Measurements from ENCODE around the gene PPP2R2C. TPM values are rescaled to one million over a fixed set of nuclear protein-coding genes. Genes with fewer than 3 reads are reported as not detected.

Gene PPP2R2C
- total and polyA plus RNA-seq, 7 experiments from 2014 or later: not detected

GRCh38 chr4:6298852-6299251, 173.6 kb downstream of the PPP2R2C start:
- ATAC-seq: no peak
- CTCF ChIA-PET: no interaction called here
- H3K4me3 Mint-ChIP-seq: no peak overlapping the region

GRCh38 chr4:6298035-6298434, 174.4 kb downstream of the PPP2R2C start:
- Histone ChIP-seq H3K9me3 (ENCODE audit: control insufficient read depth in 2 of 3, low read length in 3 of 3) (no peaks in the 10 kb centered on the region), H3K27me3 (ENCODE audit: control insufficient read depth in 2 of 2, insufficient read depth in 2 of 2, low read length in 2 of 2) (no peaks in the 10 kb centered on the region), H3K27ac (ENCODE audit: low read depth, low read length) (no peak overlapping the region), H3K4me1 (ENCODE audit: control insufficient read depth in 2 of 2, insufficient read depth in 2 of 2, low read length in 2 of 2) (no peaks in the 10 kb centered on the region), H3K36me3 (ENCODE audit: control insufficient read depth in 2 of 3, insufficient read depth in 3 of 3, low read length in 3 of 3) (peaks cover 0 to 15% (median 3%) of the 10 kb centered on the region in 3 experiments), H3K4me3 (ENCODE audit: low read length) (no peak overlapping the region)
- ChIA-PET POLR2A (no interaction called here), CTCF (no interaction called here)
- H3K9me3 Mint-ChIP-seq: no peaks in the 10 kb centered on the region
- no peak overlapping the region for H3K4me3 Mint-ChIP-seq
- ATAC-seq (no peak), DNase-seq (no peak)
- intact Hi-C loops (cut with micrococcal nuclease): no loop called here
- no peak overlapping the region for H3K27ac Mint-ChIP-seq
- no peaks in the 10 kb centered on the region for H3K27me3 Mint-ChIP-seq
- peaks cover 0 to 56% (median 15%) of the 10 kb centered on the region in 5 donors for H3K36me3 Mint-ChIP-seq
- no peaks in the 10 kb centered on the region for H3K4me1 Mint-ChIP-seq

More at GRCh38 chr4:6298852-6299251, 173.6 kb downstream of the PPP2R2C start:
- Mint-ChIP-seq H3K9me3 (no peaks in the 10 kb centered on the region), H3K27me3 (no peaks in the 10 kb centered on the region), H3K4me1 (no peaks in the 10 kb centered on the region), H3K27ac (no peak overlapping the region), H3K36me3 (peaks cover 0 to 51% (median 15%) of the 10 kb centered on the region in 5 donors)
- no peak for DNase-seq
- H3K36me3 ChIP-seq (ENCODE audit: control insufficient read depth in 2 of 3, insufficient read depth in 3 of 3, low read length in 3 of 3): peaks cover 0 to 15% (median 3%) of the 10 kb centered on the region in 3 experiments
- H3K4me1 ChIP-seq (ENCODE audit: control insufficient read depth in 2 of 2, insufficient read depth in 2 of 2, low read length in 2 of 2): no peaks in the 10 kb centered on the region
- no peak overlapping the region for H3K4me3 ChIP-seq (ENCODE audit: low read length)
- H3K27ac ChIP-seq (ENCODE audit: low read depth, low read length): no peak overlapping the region
- POLR2A ChIA-PET: no interaction called here
- intact Hi-C loops (cut with micrococcal nuclease): no loop called here
- H3K9me3 ChIP-seq (ENCODE audit: control insufficient read depth in 2 of 3, low read length in 3 of 3): no peaks in the 10 kb centered on the region
- no peaks in the 10 kb centered on the region for H3K27me3 ChIP-seq (ENCODE audit: control insufficient read depth in 2 of 2, insufficient read depth in 2 of 2, low read length in 2 of 2)

GRCh38 chr4:6297266-6297815, 175.1 kb downstream of the PPP2R2C start:
- intact Hi-C loops (cut with micrococcal nuclease): no loop called here
- ATAC-seq (no peak), DNase-seq (no peak)
- ChIA-PET POLR2A (no interaction called here), CTCF (no interaction called here)
- Mint-ChIP-seq H3K27ac (peak overlapping the region in 1 of 9 donors; percentile 32), H3K4me1 (no peaks in the 10 kb centered on the region), H3K27me3 (no peaks in the 10 kb centered on the region), H3K9me3 (no peaks in the 10 kb centered on the region), H3K4me3 (no peak overlapping the region), H3K36me3 (peaks cover 0 to 50% (median 13%) of the 10 kb centered on the region in 5 donors)
- Histone ChIP-seq H3K4me1 (ENCODE audit: control insufficient read depth in 2 of 2, insufficient read depth in 2 of 2, low read length in 2 of 2) (no peaks in the 10 kb centered on the region), H3K27me3 (ENCODE audit: control insufficient read depth in 2 of 2, insufficient read depth in 2 of 2, low read length in 2 of 2) (no peaks in the 10 kb centered on the region), H3K36me3 (ENCODE audit: control insufficient read depth in 2 of 3, insufficient read depth in 3 of 3, low read length in 3 of 3) (peaks cover 0 to 15% (median 3%) of the 10 kb centered on the region in 3 experiments), H3K27ac (ENCODE audit: low read depth, low read length) (no peak overlapping the region), H3K4me3 (ENCODE audit: low read length) (no peak overlapping the region), H3K9me3 (ENCODE audit: control insufficient read depth in 2 of 3, low read length in 3 of 3) (no peaks in the 10 kb centered on the region)

- ATAC-seq (no peak), DNase-seq (no peak)
- H3K27me3 ChIP-seq (ENCODE audit: control insufficient read depth in 2 of 2, insufficient read depth in 2 of 2, low read length in 2 of 2): no peaks in the 10 kb centered on the region
- H3K4me3 Mint-ChIP-seq: no peak overlapping the region
- H3K4me1 ChIP-seq (ENCODE audit: control insufficient read depth in 2 of 2, insufficient read depth in 2 of 2, low read length in 2 of 2): no peaks in the 10 kb centered on the region
- POLR2A ChIA-PET: no interaction called here
- H3K9me3 ChIP-seq (ENCODE audit: control insufficient read depth in 2 of 3, low read length in 3 of 3): no peaks in the 10 kb centered on the region
- H3K27ac Mint-ChIP-seq: no peak overlapping the region
- peaks cover 0 to 39% (median 6%) of the 10 kb centered on the region in 5 donors for H3K36me3 Mint-ChIP-seq
- CTCF ChIA-PET: interaction anchor here (1.2 kb wide), 1 partner anchor 45 kb away, joined by 3 read pairs; no protein-coding TSS in a partner anchor
- H3K36me3 ChIP-seq (ENCODE audit: control insufficient read depth in 2 of 3, insufficient read depth in 3 of 3, low read length in 3 of 3): peaks cover 0 to 14% (median under 1%) of the 10 kb centered on the region in 3 experiments
- intact Hi-C loops (cut with micrococcal nuclease): no loop called here
- no peak overlapping the region for H3K27ac ChIP-seq (ENCODE audit: low read depth, low read length)
- H3K4me3 ChIP-seq (ENCODE audit: low read length): no peak overlapping the region
- H3K4me1 Mint-ChIP-seq: no peaks in the 10 kb centered on the region
- no peaks in the 10 kb centered on the region for H3K27me3 Mint-ChIP-seq
- no peaks in the 10 kb centered on the region for H3K9me3 Mint-ChIP-seq
Observed at GRCh38 chr4:6296026-6296425, 176.4 kb downstream of the PPP2R2C start.

- no peak for DNase-seq
- H3K4me1 ChIP-seq (ENCODE audit: control insufficient read depth in 2 of 2, insufficient read depth in 2 of 2, low read length in 2 of 2): no peaks in the 10 kb centered on the region
- intact Hi-C loops (cut with micrococcal nuclease): no loop called here
- no peak overlapping the region for H3K27ac Mint-ChIP-seq
- H3K4me3 ChIP-seq (ENCODE audit: low read length): no peak overlapping the region
- peaks cover 0 to 35% (median 1%) of the 10 kb centered on the region in 5 donors for H3K36me3 Mint-ChIP-seq
- peak overlapping the region in 1 of 10 donors; percentile 43 for H3K4me3 Mint-ChIP-seq
- peaks cover 0 to 8% (median 0%) of the 10 kb centered on the region in 3 experiments for H3K36me3 ChIP-seq (ENCODE audit: control insufficient read depth in 2 of 3, insufficient read depth in 3 of 3, low read length in 3 of 3)
- CTCF ChIA-PET: interaction anchor here (1.2 kb wide), 1 partner anchor 45 kb away, joined by 3 read pairs; no protein-coding TSS in a partner anchor
- no peaks in the 10 kb centered on the region for H3K4me1 Mint-ChIP-seq
- no peaks in the 10 kb centered on the region for H3K27me3 Mint-ChIP-seq
- H3K9me3 Mint-ChIP-seq: no peaks in the 10 kb centered on the region
- H3K27ac ChIP-seq (ENCODE audit: low read depth, low read length): no peak overlapping the region
- POLR2A ChIA-PET: no interaction called here
- no peaks in the 10 kb centered on the region for H3K27me3 ChIP-seq (ENCODE audit: control insufficient read depth in 2 of 2, insufficient read depth in 2 of 2, low read length in 2 of 2)
- no peak for ATAC-seq
- no peaks in the 10 kb centered on the region for H3K9me3 ChIP-seq (ENCODE audit: control insufficient read depth in 2 of 3, low read length in 3 of 3)
Observed at GRCh38 chr4:6295495-6295894, 176.9 kb downstream of the PPP2R2C start.

GRCh38 chr4:6294705-6295421, 177.6 kb downstream of the PPP2R2C start:
- H3K36me3 Mint-ChIP-seq: peaks cover 0 to 35% (median 0%) of the 10 kb centered on the region in 5 donors
- Histone ChIP-seq H3K4me3 (ENCODE audit: low read length) (no peak overlapping the region), H3K9me3 (ENCODE audit: control insufficient read depth in 2 of 3, low read length in 3 of 3) (no peaks in the 10 kb centered on the region), H3K27ac (ENCODE audit: low read depth, low read length) (no peak overlapping the region), H3K27me3 (ENCODE audit: control insufficient read depth in 2 of 2, insufficient read depth in 2 of 2, low read length in 2 of 2) (no peaks in the 10 kb centered on the region), H3K36me3 (ENCODE audit: control insufficient read depth in 2 of 3, insufficient read depth in 3 of 3, low read length in 3 of 3) (peaks cover 0 to 8% (median 0%) of the 10 kb centered on the region in 3 experiments), H3K4me1 (ENCODE audit: control insufficient read depth in 2 of 2, insufficient read depth in 2 of 2, low read length in 2 of 2) (no peaks in the 10 kb centered on the region)
- no peak for ATAC-seq
- H3K4me3 Mint-ChIP-seq: no peak overlapping the region
- intact Hi-C loops (cut with micrococcal nuclease): no loop called here
- ChIA-PET CTCF (interaction anchor here (0.6 to 1.2 kb wide), 2 partner anchors 15 to 44 kb away, joined by 3 read pairs; no protein-coding TSS in a partner anchor), POLR2A (no interaction called here)
- no peaks in the 10 kb centered on the region for H3K27me3 Mint-ChIP-seq
- no peak overlapping the region for H3K27ac Mint-ChIP-seq
- no peaks in the 10 kb centered on the region for H3K4me1 Mint-ChIP-seq
- no peaks in the 10 kb centered on the region for H3K9me3 Mint-ChIP-seq
- no peak for DNase-seq
